DND-41 (cell line): Measurements from ENCODE around the gene VIL1.

Source experiments
- ATAC-seq: fragments of 200-7000 bp; cut with Tn5 transposase; 3 replicates; pipeline ENCODE4 v1.9.1; 2021; ENCODE audit warnings: low read depth; ENCODE audit not compliant: insufficient read depth
- DNase-seq: peaks from one replicate; pipeline ENCODE4 v3.0.0-alpha.2; 2020
- H2AFZ ChIP-seq: 2 replicates; pipeline ENCODE4 v1.6.0; 2012; ENCODE audit warnings: low read depth, low read length
- H3K27ac ChIP-seq: 2 replicates; pipeline ENCODE4 v1.5.1; 2012; ENCODE audit warnings: low read length, inconsistent platforms
- H3K27me3 ChIP-seq: fragments of 200-600 bp; sonication (generic); 2 replicates; pipeline ENCODE4 v1.6.0; 2012; ENCODE audit warnings: low read length, mild to moderate bottlenecking, inconsistent platforms; ENCODE audit not compliant: insufficient read depth, poor library complexity
- H3K36me3 ChIP-seq: 2 replicates; pipeline ENCODE4 v1.5.1; 2012; ENCODE audit warnings: low read length, inconsistent platforms; ENCODE audit not compliant: insufficient read depth
- H3K4me1 ChIP-seq: 2 replicates; pipeline ENCODE4 v1.5.1; 2012; ENCODE audit warnings: mild to moderate bottlenecking, low read length; ENCODE audit not compliant: insufficient read depth
- H3K4me2 ChIP-seq: 2 replicates; pipeline ENCODE4 v1.6.0; 2012; ENCODE audit warnings: mild to moderate bottlenecking, moderate library complexity, low read length, inconsistent platforms; ENCODE audit not compliant: insufficient read depth
- H3K4me3 ChIP-seq, 2 experiments: fragments of 200-600 bp in 1 of 2; shearing (Covaris generic) in 1 of 2; 2 replicates each; pipeline ENCODE4 v1.5.1; 2012 to 2016; ENCODE audit warnings: inconsistent platforms in 2 of 2, low read length in 2 of 2, mild to moderate bottlenecking in 2 of 2, low read depth in 1 of 2, moderate library complexity in 1 of 2
- H3K79me2 ChIP-seq: 2 replicates; pipeline ENCODE4 v1.6.0; 2012; ENCODE audit warnings: low read length, inconsistent platforms; ENCODE audit not compliant: insufficient read depth
- H3K9ac ChIP-seq: 2 replicates; pipeline ENCODE4 v1.6.0; 2012; ENCODE audit warnings: low read depth, mild to moderate bottlenecking, inconsistent platforms, low read length, moderate library complexity
- H3K9me3 ChIP-seq: 2 replicates; pipeline ENCODE4 v1.5.1; 2012; ENCODE audit warnings: low read length, moderate library complexity, mild to moderate bottlenecking, inconsistent platforms; ENCODE audit not compliant: insufficient read depth, severe bottlenecking
- H4K20me1 ChIP-seq: 2 replicates; pipeline ENCODE4 v1.6.0; 2012; ENCODE audit warnings: low read length; ENCODE audit not compliant: insufficient read depth
- EZH2 ChIP-seq: IDR thresholded peaks from 3 replicates; pipeline ENCODE4 v1.6.1; 2012; ENCODE audit warnings: borderline replicate concordance, low read depth, mild to moderate bottlenecking, moderate library complexity, low read length, inconsistent platforms; ENCODE audit not compliant: severe bottlenecking
- TF ChIP-seq, protein P1 (sequence below): IDR thresholded peaks from 2 replicates; pipeline ENCODE4 v1.5.1; 2012; ENCODE audit warnings: borderline replicate concordance, low read length, moderate library complexity, mild to moderate bottlenecking; ENCODE audit not compliant: poor library complexity, severe bottlenecking; ENCODE audit errors: extremely low read depth

Gene VIL1

DNA sequence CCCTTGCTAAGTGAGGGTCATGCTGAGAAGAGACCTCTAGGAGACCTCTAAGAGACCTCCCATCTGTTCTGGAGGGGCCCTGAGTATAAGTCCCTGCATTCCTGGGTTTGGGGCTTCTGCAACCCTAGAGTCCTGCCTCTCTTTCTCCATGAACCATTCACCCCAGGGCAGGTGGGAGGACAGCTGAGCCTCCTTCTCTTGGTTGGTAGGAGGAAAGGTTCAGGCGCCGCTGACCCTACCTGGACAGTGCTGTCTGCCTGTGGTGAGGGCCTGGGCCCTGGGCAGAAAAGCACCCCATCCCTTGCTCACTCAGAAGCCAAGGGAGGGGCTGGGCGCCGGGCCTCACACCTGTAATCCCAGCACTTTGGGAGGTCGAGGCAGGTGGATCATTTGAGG lies 604 bp upstream of the VIL1 start:
- Histone ChIP-seq H3K27ac (no peak overlapping the region), H3K79me2 (no peaks in the 10 kb centered on the region), H3K4me1 (no peaks in the 10 kb centered on the region), H3K9me3 (no peaks in the 10 kb centered on the region), H3K27me3 (no peaks in the 10 kb centered on the region), H3K4me2 (no peak overlapping the region), H2AFZ (no peak overlapping the region), H3K36me3 (no peaks in the 10 kb centered on the region), H3K9ac (no peak overlapping the region), H3K4me3 (no peak overlapping the region), H4K20me1 (no peaks in the 10 kb centered on the region)
- DNase-seq, result no peak
- ATAC-seq, result no peak
- TF ChIP-seq, protein P1, sequence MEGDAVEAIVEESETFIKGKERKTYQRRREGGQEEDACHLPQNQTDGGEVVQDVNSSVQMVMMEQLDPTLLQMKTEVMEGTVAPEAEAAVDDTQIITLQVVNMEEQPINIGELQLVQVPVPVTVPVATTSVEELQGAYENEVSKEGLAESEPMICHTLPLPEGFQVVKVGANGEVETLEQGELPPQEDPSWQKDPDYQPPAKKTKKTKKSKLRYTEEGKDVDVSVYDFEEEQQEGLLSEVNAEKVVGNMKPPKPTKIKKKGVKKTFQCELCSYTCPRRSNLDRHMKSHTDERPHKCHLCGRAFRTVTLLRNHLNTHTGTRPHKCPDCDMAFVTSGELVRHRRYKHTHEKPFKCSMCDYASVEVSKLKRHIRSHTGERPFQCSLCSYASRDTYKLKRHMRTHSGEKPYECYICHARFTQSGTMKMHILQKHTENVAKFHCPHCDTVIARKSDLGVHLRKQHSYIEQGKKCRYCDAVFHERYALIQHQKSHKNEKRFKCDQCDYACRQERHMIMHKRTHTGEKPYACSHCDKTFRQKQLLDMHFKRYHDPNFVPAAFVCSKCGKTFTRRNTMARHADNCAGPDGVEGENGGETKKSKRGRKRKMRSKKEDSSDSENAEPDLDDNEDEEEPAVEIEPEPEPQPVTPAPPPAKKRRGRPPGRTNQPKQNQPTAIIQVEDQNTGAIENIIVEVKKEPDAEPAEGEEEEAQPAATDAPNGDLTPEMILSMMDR, result no peak
- TF ChIP-seq EZH2, result no peak

DNA sequence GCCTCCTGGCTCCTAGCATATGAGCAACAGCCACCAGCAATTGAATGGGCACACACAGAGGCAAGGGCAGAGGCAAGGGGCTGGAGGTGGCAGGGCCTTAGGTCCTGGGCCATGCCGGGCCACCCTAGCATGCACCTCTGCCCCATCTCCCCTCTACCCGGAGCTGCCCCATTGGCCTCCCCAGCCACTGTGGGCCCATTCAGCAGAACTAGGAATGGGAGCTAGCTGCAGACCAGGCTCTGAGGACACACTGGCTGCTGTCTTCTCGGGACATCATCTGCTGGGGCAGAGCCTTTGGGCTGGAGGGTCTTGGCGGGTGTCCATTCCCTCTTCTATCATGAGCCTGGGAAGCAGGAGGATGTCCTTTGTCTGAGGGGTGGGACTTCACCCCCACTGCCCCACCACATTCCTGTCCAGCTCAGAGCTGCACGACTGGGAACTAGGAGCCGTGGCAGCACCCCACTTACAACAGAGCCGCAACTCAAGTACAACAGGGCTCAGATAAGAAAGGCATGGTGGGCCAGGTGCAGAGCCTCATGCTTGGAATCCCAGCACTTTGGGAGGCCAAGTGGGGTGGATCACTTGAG lies 800 bp downstream of the VIL1 start:
- no peak overlapping the region for H3K27ac ChIP-seq
- H3K36me3 ChIP-seq, result no peaks in the 10 kb centered on the region
- no peaks in the 10 kb centered on the region for H4K20me1 ChIP-seq
- no peak overlapping the region for H3K9ac ChIP-seq
- H3K79me2 ChIP-seq, result no peaks in the 10 kb centered on the region
- H3K4me1 ChIP-seq, result no peaks in the 10 kb centered on the region
- ATAC-seq, result no peak
- no peak for DNase-seq
- H3K9me3 ChIP-seq, result no peaks in the 10 kb centered on the region
- H3K4me3 ChIP-seq, result no peak overlapping the region
- H3K4me2 ChIP-seq, result no peak overlapping the region
- TF ChIP-seq EZH2, result no peak
- TF ChIP-seq, protein P1, result no peak
- no peaks in the 10 kb centered on the region for H3K27me3 ChIP-seq
- H2AFZ ChIP-seq, result no peak overlapping the region

- Histone ChIP-seq H4K20me1 (no peaks in the 10 kb centered on the region), H3K27ac (no peak overlapping the region), H3K4me1 (no peaks in the 10 kb centered on the region), H3K4me3 (no peak overlapping the region), H2AFZ (no peak overlapping the region), H3K79me2 (no peaks in the 10 kb centered on the region), H3K4me2 (no peak overlapping the region), H3K9me3 (no peaks in the 10 kb centered on the region), H3K9ac (no peak overlapping the region), H3K36me3 (no peaks in the 10 kb centered on the region), H3K27me3 (no peaks in the 10 kb centered on the region)
- TF ChIP-seq EZH2, result no peak
- TF ChIP-seq, protein P1, result no peak
- DNase-seq, result no peak
- no peak for ATAC-seq
Observed at GRCh38 chr2:218421027-218421426, 2.1 kb downstream of the VIL1 start.
